IMR-90 (cell line): ENCODE data around the gene IGF2R. TPM values are rescaled to one million over a fixed set of nuclear protein-coding genes. Genes with fewer than 3 reads are reported as not detected.

Source experiments
- ATAC-seq: fragments of 200-7000 bp; cut with Tn5 transposase; 2 replicates; pipeline ENCODE4 v1.9.1; 2020; ENCODE audit warnings: low read depth, mild to moderate bottlenecking, moderate library complexity
- BruUV-seq: library from RNA; stranded (reverse); fragments of 400-500 nt; replicated peaks from 2 replicates; lab custom pipeline; 2021; lab: Mats Ljungman, UMichigan
- CTCF ChIA-PET: fragments of 300-600 bp; formaldehyde crosslinking; extraction: SDS; loops from one replicate; lab custom pipeline; 2021; ENCODE audit warnings: antibody characterized with exemption; lab: Yijun Ruan, JAX
- POLR2A ChIA-PET: fragments of 300-600 bp; sonication (Branson Sonifier 250); formaldehyde crosslinking; loops from one replicate; lab custom pipeline; 2022; ENCODE audit warnings: antibody characterized with exemption; ENCODE audit not compliant: unreplicated experiment; lab: Charles Lee
- DNase-seq: peaks from one replicate; pipeline ENCODE4 v3.0.0; 2013
- H2AFZ ChIP-seq: replicated peaks from 2 replicates; pipeline ENCODE3; 2013; ENCODE audit warnings: low read length, mild to moderate bottlenecking; ENCODE audit not compliant: poor library complexity
- H2AK5ac ChIP-seq: 2 replicates; pipeline ENCODE4 v1.6.1; 2013; ENCODE audit warnings: low read depth, low read length, inconsistent platforms
- H2AK9ac ChIP-seq: replicated peaks from 2 replicates; pipeline ENCODE3; 2013; ENCODE audit warnings: mild to moderate bottlenecking, low read depth, low read length, moderate library complexity; ENCODE audit not compliant: poor library complexity
- H2BK120ac ChIP-seq: 2 replicates; pipeline ENCODE4 v1.6.1; 2013; ENCODE audit warnings: low read depth, low read length, inconsistent platforms
- H2BK15ac ChIP-seq: 3 replicates; pipeline ENCODE4 v1.6.1; 2013; ENCODE audit warnings: low read depth, low read length, inconsistent platforms
- H2BK20ac ChIP-seq: 2 replicates; pipeline ENCODE4 v1.6.1; 2013; ENCODE audit warnings: low read depth, mild to moderate bottlenecking, inconsistent platforms, low read length, moderate library complexity
- H2BK5ac ChIP-seq: 2 replicates; pipeline ENCODE4 v1.6.1; 2013; ENCODE audit warnings: mild to moderate bottlenecking, low read depth, low read length, inconsistent platforms; ENCODE audit not compliant: poor library complexity, severe bottlenecking
- H3K14ac ChIP-seq: replicated peaks from 2 replicates; pipeline ENCODE4 v1.6.1; 2013; ENCODE audit warnings: low read depth, low read length, inconsistent platforms
- H3K18ac ChIP-seq: 2 replicates; pipeline ENCODE4 v1.6.1; 2013; ENCODE audit warnings: low read depth, low read length, control low read depth
- H3K23ac ChIP-seq: 2 replicates; pipeline ENCODE4 v1.6.1; 2013; ENCODE audit warnings: low read depth, low read length, inconsistent platforms
- H3K27ac ChIP-seq: 2 replicates; pipeline ENCODE4 v1.5.1; 2013; ENCODE audit warnings: mild to moderate bottlenecking, control low read depth, low read length; ENCODE audit not compliant: insufficient read depth
- H3K27me3 ChIP-seq: 2 replicates; pipeline ENCODE4 v1.6.1; 2013; ENCODE audit warnings: low read length; ENCODE audit not compliant: control insufficient read depth, insufficient read depth
- H3K36me3 ChIP-seq: 2 replicates; pipeline ENCODE4 v1.6.1; 2013; ENCODE audit warnings: low read length, mixed read lengths; ENCODE audit not compliant: control insufficient read depth, insufficient read depth
- H3K4ac ChIP-seq: 2 replicates; pipeline ENCODE4 v1.6.1; 2013; ENCODE audit warnings: low read depth, low read length, inconsistent platforms
- H3K4me1 ChIP-seq: 2 replicates; pipeline ENCODE4 v1.6.1; 2013; ENCODE audit warnings: low read length, mixed read lengths; ENCODE audit not compliant: control insufficient read depth, insufficient read depth
- H3K4me2 ChIP-seq: 2 replicates; pipeline ENCODE4 v1.6.1; 2013; ENCODE audit warnings: low read depth, mild to moderate bottlenecking, control low read depth, low read length, moderate library complexity
- H3K4me3 ChIP-seq: 2 replicates; pipeline ENCODE4 v1.5.1; 2013; ENCODE audit warnings: low read depth, mild to moderate bottlenecking, control low read depth, low read length, moderate library complexity; ENCODE audit not compliant: insufficient read depth
- H3K56ac ChIP-seq: 2 replicates; pipeline ENCODE4 v1.6.1; 2013; ENCODE audit warnings: low read length, inconsistent platforms; ENCODE audit not compliant: insufficient read depth; ENCODE audit errors: extremely low read depth
- H3K79me1 ChIP-seq, 2 experiments: 2 replicates each; pipeline ENCODE4 v1.6.1; 2013; ENCODE audit warnings: low read length in 2 of 2, inconsistent platforms in 1 of 2, low read depth in 1 of 2
- H3K9ac ChIP-seq: 2 replicates; pipeline ENCODE4 v1.6.1; 2013; ENCODE audit warnings: low read depth, low read length, control low read depth
- H3K9me1 ChIP-seq: 2 replicates; pipeline ENCODE4 v1.6.1; 2013; ENCODE audit warnings: low read length, inconsistent platforms; ENCODE audit not compliant: insufficient read depth
- H3K9me3 ChIP-seq: 2 replicates; pipeline ENCODE4 v1.6.1; 2013; ENCODE audit warnings: low read length; ENCODE audit not compliant: control insufficient read depth, insufficient read depth
- H4K20me1 ChIP-seq: 2 replicates; pipeline ENCODE4 v1.6.1; 2013; ENCODE audit warnings: low read length, inconsistent platforms; ENCODE audit not compliant: insufficient read depth
- H4K5ac ChIP-seq: 2 replicates; pipeline ENCODE4 v1.6.1; 2013; ENCODE audit warnings: mild to moderate bottlenecking, low read depth, low read length, control low read depth
- H4K8ac ChIP-seq, 2 experiments: 2 replicates each; pipeline ENCODE4 v1.6.1; 2013; ENCODE audit warnings: low read depth in 2 of 2, low read length in 2 of 2, control low read depth in 1 of 2, inconsistent platforms in 1 of 2
- H4K91ac ChIP-seq: 2 replicates; pipeline ENCODE4 v1.6.1; 2013; ENCODE audit warnings: low read depth, low read length, inconsistent platforms; ENCODE audit not compliant: insufficient read depth
- CHD1 ChIP-seq: IDR thresholded peaks from 2 replicates; pipeline ENCODE4 v1.6.1; 2012; ENCODE audit warnings: low read depth, low read length, improper control_type of control experiment
- MAZ ChIP-seq: IDR thresholded peaks from 2 replicates; pipeline ENCODE4 v1.6.1; 2012; ENCODE audit warnings: low read depth, mild to moderate bottlenecking, low read length, improper control_type of control experiment, moderate library complexity, borderline replicate concordance
- MXI1 ChIP-seq: IDR thresholded peaks from 2 replicates; pipeline ENCODE4 v1.6.1; 2012; ENCODE audit warnings: low read depth, mild to moderate bottlenecking, low read length, moderate library complexity, borderline replicate concordance
- RFX5 ChIP-seq: IDR thresholded peaks from 2 replicates; pipeline ENCODE4 v1.8.0; 2012; ENCODE audit warnings: low read depth, mild to moderate bottlenecking, low read length, moderate library complexity
- WGBS, 2 experiments: methylation state at CpG; one replicate each; pipeline versions ENCODE4 v1.1.5 to v1.1.7; 2013; ENCODE audit warnings: missing lambda C conversion rate in 2 of 2; ENCODE audit not compliant: insufficient read length in 1 of 2; ENCODE audit errors: extremely low coverage in 2 of 2; 5-methylcytosine and 5-hydroxymethylcytosine counted together
- dilution Hi-C: fragments of 300-500 bp; cut with HindIII; formaldehyde crosslinking; loops from one replicate; pipeline ENCODE4 v1.14.3; 2018; ENCODE audit warnings: low sequenced_read_pairs; ENCODE audit not compliant: unreplicated experiment
- in situ Hi-C: fragments of 300-500 bp; cut with MboI; formaldehyde crosslinking; loops from 3 replicates; pipeline ENCODE4 v1.14.3; 2019; ENCODE audit warnings: low sequenced_read_pairs, inconsistent platforms, mixed read lengths
- intact Hi-C: fragments of 100-400 bp; cut with micrococcal nuclease; formaldehyde crosslinking; loops from 2 replicates; pipeline ENCODE4 v1.10.0; 2022
- polyA plus RNA-seq, 3 experiments: library from polyadenylated mRNA; depleted of rRNA; stranded (reverse); fragments of >200 nt; gene quantifications; 2 replicates each; pipeline ENCODE4 v1.2.3, GENCODE V29; 2012; ENCODE audit warnings: low replicate concordance in 1 of 3
- total RNA-seq: library from RNA; depleted of rRNA; stranded (reverse); fragments of >200 nt; gene quantifications from 2 replicates; pipeline ENCODE4 v1.2.3, GENCODE V29; 2012

The IGF2R gene
- total and polyA plus RNA-seq, 2 of the 4 experiments (the other 2 are of a cell fraction) = 33.2 to 41.4 TPM

DNA sequence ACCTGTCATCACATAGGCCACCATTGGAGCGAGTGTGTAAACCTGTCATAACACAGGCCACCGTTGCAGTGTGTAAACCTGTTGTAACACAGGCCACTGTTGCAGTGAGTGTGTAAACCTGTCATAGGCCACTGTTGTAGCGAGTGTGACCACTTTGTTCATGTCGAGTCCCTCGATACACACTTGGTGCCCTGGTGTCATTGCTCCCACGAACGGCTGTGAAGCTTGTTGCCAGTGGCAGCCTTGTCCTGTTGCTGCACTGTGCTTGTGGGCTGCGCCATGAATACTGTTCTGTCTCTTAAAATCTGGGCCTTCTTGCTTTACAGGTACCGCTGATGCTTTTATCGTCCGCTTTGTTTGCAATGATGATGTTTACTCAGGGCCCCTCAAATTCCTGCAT, 91.3 kb downstream of the IGF2R start:
- Histone ChIP-seq H2BK15ac (no peak overlapping the region), H2BK20ac (no peak overlapping the region), H4K20me1 (no peaks in the 10 kb centered on the region), H2AK9ac (no peak overlapping the region), H2AK5ac (no peak overlapping the region), H4K5ac (no peak overlapping the region), H3K4me2 (no peak overlapping the region), H3K9me1 (0 out of 2 replicates have a peak, but pooled peaks cover 4% of the 10 kb centered on the region), H2BK120ac (no peak overlapping the region), H3K9ac (no peak overlapping the region), H3K27me3 (no peaks in the 10 kb centered on the region), H3K9me3 (no peaks in the 10 kb centered on the region), H2AFZ (no peak overlapping the region), H3K4me1 (no peaks in the 10 kb centered on the region; the same call in 1 of the 2 replicates), H3K36me3 (peaks cover 73% of the 10 kb centered on the region), H4K91ac (no peak overlapping the region), H3K4me3 (no peak overlapping the region), H3K27ac (no peak overlapping the region), H3K23ac (no peak overlapping the region), H3K14ac (no peak overlapping the region), H3K18ac (no peak overlapping the region), H3K79me1 (no peaks in the 10 kb centered on the region; a peak in 1 of 4 replicates), H3K56ac (no peak overlapping the region), H4K8ac (no peak overlapping the region), H2BK5ac (no peak overlapping the region), H3K4ac (no peak overlapping the region)
- intact Hi-C loops (no loop called here), in situ Hi-C loops (no loop called here), dilution Hi-C loops (no loop called here)
- 93% methylated on average over 8 of the region's 11 CpGs; no CpG with 5 or more reads in 1 of the 2 experiments for WGBS, 2 experiments
- TF ChIP-seq CHD1 (no peak), MXI1 (no peak), MAZ (no peak), RFX5 (no peak)
- DNase-seq (no peak), ATAC-seq (no peak)
- POLR2A ChIA-PET = no interaction called here
- BruUV-seq = no TSS peak
- CTCF ChIA-PET = no interaction called here
